AG04450 (cell line): ENCODE results near the gene OR51B5. TPM values are rescaled to one million over a fixed set of nuclear protein-coding genes. Genes with fewer than 3 reads are reported as not detected.
A peak's percentile ranks its signal among the peaks of the same experiment; 100 is the strongest.
"Not testable (repeated sequence)": the region's sequence is repeated elsewhere in the genome, so short reads cannot be mapped to it uniquely, and the experiment has no call there.

Source experiments
- CTCF ChIA-PET: fragments of 300-600, 350-600 bp; formaldehyde crosslinking; extraction: SDS; loops from one replicate; lab custom pipeline; 2022; ENCODE audit warnings: antibody characterized with exemption, inconsistent platforms; lab: Charles Lee
- POLR2A ChIA-PET: fragments of 350-600 bp; formaldehyde crosslinking; extraction: SDS; loops from one replicate; lab custom pipeline; 2021; ENCODE audit warnings: antibody characterized with exemption, inconsistent platforms; lab: Yijun Ruan, JAX
- DNase-seq: peaks from one replicate; pipeline ENCODE4 v3.0.0-alpha.2; 2011; ENCODE audit warnings: low read depth, low spot score
- H3K27ac ChIP-seq: one replicate; pipeline ENCODE4 v1.5.1; 2012; ENCODE audit warnings: low read depth, low read length, control low read depth
- H3K27me3 ChIP-seq: one replicate; pipeline ENCODE4 v1.6.0; 2012; ENCODE audit warnings: low read length; ENCODE audit not compliant: control insufficient read depth, insufficient read depth
- H3K4me3 ChIP-seq: 2 replicates; pipeline ENCODE4 v1.5.1; 2011; ENCODE audit warnings: mild to moderate bottlenecking, low read depth, low read length, control low read depth
- H3K9me3 ChIP-seq: 2 replicates; pipeline ENCODE4 v1.5.1; 2012; ENCODE audit warnings: low read length; ENCODE audit not compliant: control insufficient read depth, insufficient read depth
- CTCF ChIP-seq: IDR thresholded peaks from 2 replicates; pipeline ENCODE4 v1.5.1; 2011; ENCODE audit warnings: low read depth, low read length, control low read depth, inconsistent platforms
- polyA plus RNA-seq: library from polyadenylated mRNA; depleted of rRNA; stranded (reverse); fragments of >200 nt; gene quantifications from 2 replicates; pipeline ENCODE4 v1.2.3, GENCODE V29; 2011; rRNA removed
- small RNA-seq: library from RNA; depleted of rRNA; stranded (forward); fragments of <200 nt; gene quantifications from one replicate; pipeline ENCODE3, GENCODE V24; 2012; ENCODE audit warnings: low read depth; ENCODE audit not compliant: insufficient read length

Gene OR51B5
- polyA plus RNA-seq, 1 experiment: 0.84 TPM

- Histone ChIP-seq H3K27me3 (no peaks in the 10 kb centered on the region), H3K9me3 (no peaks in the 10 kb centered on the region), H3K27ac (no peak overlapping the region), H3K4me3 (no peak overlapping the region)
- ChIA-PET POLR2A (interaction anchor here (0.8 to 1.0 kb wide), 2 partner anchors 18 to 633 kb away, joined by 3 to 6 read pairs; no protein-coding TSS in a partner anchor), CTCF (interaction anchor here (1.0 to 2.0 kb wide), 2 partner anchors 10 to 17 kb away, joined by 3 to 20 read pairs; no protein-coding TSS in a partner anchor)
- TF ChIP-seq CTCF: no peak
- DNase-seq: no peak
Observed at GRCh38 chr11:5300251-5300650, 43.1 kb downstream of the OR51B5 start.

DNA sequence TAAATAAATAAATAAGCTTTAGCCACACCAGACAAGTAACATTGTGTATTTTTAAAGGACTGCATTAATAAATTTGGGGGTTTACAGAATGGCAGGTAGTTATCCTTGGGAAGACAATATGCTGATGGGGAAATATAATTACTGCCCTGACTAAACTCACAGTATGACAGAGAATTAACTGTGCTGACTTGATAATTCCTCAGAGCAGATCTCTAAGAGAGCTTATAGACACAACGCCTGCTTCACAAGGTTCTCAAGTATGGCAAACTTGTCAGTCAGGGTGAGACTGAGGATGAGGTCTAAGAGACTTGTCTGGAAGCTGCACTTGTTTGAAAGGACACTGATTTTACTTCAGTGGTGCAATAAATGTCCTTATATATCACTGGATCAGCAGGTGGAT is 44.9 kb downstream of the OR51B5 start:
- Histone ChIP-seq H3K9me3 (peaks cover 7% of the 10 kb centered on the region; the same call in 1 of the 2 replicates), H3K4me3 (no peak overlapping the region), H3K27me3 (no peaks in the 10 kb centered on the region), H3K27ac (no peak overlapping the region)
- CTCF ChIA-PET: interaction anchor here (1.0 to 1.6 kb wide), 2 partner anchors 48 to 174 kb away, joined by 3 to 4 read pairs; no protein-coding TSS in a partner anchor
- no peak for TF ChIP-seq CTCF
- no peak for DNase-seq
- POLR2A ChIA-PET: interaction anchor here (1.1 kb wide), 1 partner anchor 18 kb away, joined by 3 read pairs; no protein-coding TSS in a partner anchor

- TF ChIP-seq CTCF: no peak
- ChIA-PET CTCF (interaction anchor here (1.0 to 1.6 kb wide), 3 partner anchors 10 to 173 kb away, joined by 3 to 5 read pairs (median 4); no protein-coding TSS in a partner anchor), POLR2A (interaction anchor here (1.1 kb wide), 1 partner anchor 17 kb away, joined by 3 read pairs; no protein-coding TSS in a partner anchor)
- H3K27ac ChIP-seq: peak overlapping the region; percentile 47
- H3K9me3 ChIP-seq: peaks cover 7% of the 10 kb centered on the region; the same call in 1 of the 2 replicates
- DNase-seq: no peak
- H3K27me3 ChIP-seq: no peaks in the 10 kb centered on the region
- H3K4me3 ChIP-seq: no peak overlapping the region
Observed at GRCh38 chr11:5297721-5298323, 45.5 kb downstream of the OR51B5 start.

- H3K9me3 ChIP-seq, POLR2A ChIA-PET, H3K4me3 ChIP-seq, H3K27ac ChIP-seq, CTCF ChIA-PET, DNase-seq, H3K27me3 ChIP-seq: not testable (repeated sequence)
Observed at GRCh38 chr11:5294342-5294995, 48.9 kb downstream of the OR51B5 start.

GRCh38 chr11:5293028-5293427 is 50.3 kb downstream of the OR51B5 start:
- H3K27ac ChIP-seq: no peak overlapping the region
- no peak for TF ChIP-seq CTCF
- H3K4me3 ChIP-seq: no peak overlapping the region
- ChIA-PET CTCF (no interaction called here), POLR2A (no interaction called here)
- no peak for DNase-seq
- peaks cover 7% of the 10 kb centered on the region; the same call in 1 of the 2 replicates for H3K9me3 ChIP-seq
- no peaks in the 10 kb centered on the region for H3K27me3 ChIP-seq

Small RNA genes within 50 kb of the gene (small RNA-seq; reads per million reads assigned to genes)
- gene AC104389.3: not detected

Other genes with a start within 250 kb of the OR51B5 start
- not detected in 2 replicates for gene OR52A5, start 205.2 kb downstream of the OR51B5 start, polyA plus RNA-seq
- gene OR52A1, start 188.8 kb downstream of the OR51B5 start, polyA plus RNA-seq: not detected in 2 replicates
- gene OR51V1, start 142.8 kb downstream of the OR51B5 start, polyA plus RNA-seq: not detected in 2 replicates
- 0.22 and 0.26 TPM in 2 replicates for gene HBB, start 116.5 kb downstream of the OR51B5 start, polyA plus RNA-seq
- gene HBD, start 109.0 kb downstream of the OR51B5 start, polyA plus RNA-seq: 42.2 and 59.0 TPM in 2 replicates
- gene HBG1, start 93.7 kb downstream of the OR51B5 start, polyA plus RNA-seq: 0.41 and 0.45 TPM in 2 replicates
- gene HBG2, start 88.7 kb downstream of the OR51B5 start, polyA plus RNA-seq: 2.0 and 2.2 TPM in 2 replicates
- 8.3 TPM in 2 replicates for gene HBE1, start 73.6 kb downstream of the OR51B5 start, polyA plus RNA-seq
- 0.67 and 0.82 TPM in 2 replicates for gene OR51B4, start 41.6 kb downstream of the OR51B5 start, polyA plus RNA-seq
- gene OR51B2, start 19.2 kb downstream of the OR51B5 start, polyA plus RNA-seq: not detected in 2 replicates
- gene OR51B6, start 8.0 kb upstream of the OR51B5 start, polyA plus RNA-seq: not detected in 2 replicates
- 0.06 and 0.12 TPM in 2 replicates for gene OR51M1, start 40.3 kb upstream of the OR51B5 start, polyA plus RNA-seq
- not detected in 2 replicates for gene OR51Q1, start 78.6 kb upstream of the OR51B5 start, polyA plus RNA-seq
- not detected in 2 replicates for gene OR51I1, start 98.0 kb upstream of the OR51B5 start, polyA plus RNA-seq
- not detected in 2 replicates for gene OR51I2, start 105.8 kb upstream of the OR51B5 start, polyA plus RNA-seq
- gene OR52D1, start 145.2 kb upstream of the OR51B5 start, polyA plus RNA-seq: not detected in 2 replicates
- gene UBQLN3, start 166.4 kb upstream of the OR51B5 start, polyA plus RNA-seq: not detected in 2 replicates
- gene UBQLNL, start 173.2 kb upstream of the OR51B5 start, polyA plus RNA-seq: 0.31 and 0.42 TPM in 2 replicates
- 0.10 TPM in 1 of 2 replicates, not detected in the other for gene OR52H1, start 205.0 kb upstream of the OR51B5 start, polyA plus RNA-seq
- not detected in 2 replicates for gene OR52B6, start 237.4 kb upstream of the OR51B5 start, polyA plus RNA-seq